Caki2 (cell line): ENCODE data around the gene ADRM1. TPM values are rescaled to one million over a fixed set of nuclear protein-coding genes. Genes with fewer than 3 reads are reported as not detected.

ENCODE experiments used
- DNase-seq: peaks from one replicate; pipeline ENCODE4 v3.0.0-alpha.2; 2015; ENCODE audit warnings: low read depth
- in situ Hi-C: cut with HindIII; loops from 2 replicates; pipeline ENCODE4 v1.10.0; 2016; ENCODE audit warnings: low sequenced_read_pairs, low pct_unique_long_range_greater_than_20kb, mixed read lengths
- total RNA-seq: library from RNA; depleted of rRNA; stranded (reverse); fragments of >200 nt; shearing (Covaris generic); gene quantifications from 2 replicates; pipeline ENCODE4 v1.2.3, GENCODE V29; 2014; ENCODE audit warnings: low replicate concordance

Gene ADRM1
- total RNA-seq, 1 experiment from 2014 or later: 243 TPM

DNA sequence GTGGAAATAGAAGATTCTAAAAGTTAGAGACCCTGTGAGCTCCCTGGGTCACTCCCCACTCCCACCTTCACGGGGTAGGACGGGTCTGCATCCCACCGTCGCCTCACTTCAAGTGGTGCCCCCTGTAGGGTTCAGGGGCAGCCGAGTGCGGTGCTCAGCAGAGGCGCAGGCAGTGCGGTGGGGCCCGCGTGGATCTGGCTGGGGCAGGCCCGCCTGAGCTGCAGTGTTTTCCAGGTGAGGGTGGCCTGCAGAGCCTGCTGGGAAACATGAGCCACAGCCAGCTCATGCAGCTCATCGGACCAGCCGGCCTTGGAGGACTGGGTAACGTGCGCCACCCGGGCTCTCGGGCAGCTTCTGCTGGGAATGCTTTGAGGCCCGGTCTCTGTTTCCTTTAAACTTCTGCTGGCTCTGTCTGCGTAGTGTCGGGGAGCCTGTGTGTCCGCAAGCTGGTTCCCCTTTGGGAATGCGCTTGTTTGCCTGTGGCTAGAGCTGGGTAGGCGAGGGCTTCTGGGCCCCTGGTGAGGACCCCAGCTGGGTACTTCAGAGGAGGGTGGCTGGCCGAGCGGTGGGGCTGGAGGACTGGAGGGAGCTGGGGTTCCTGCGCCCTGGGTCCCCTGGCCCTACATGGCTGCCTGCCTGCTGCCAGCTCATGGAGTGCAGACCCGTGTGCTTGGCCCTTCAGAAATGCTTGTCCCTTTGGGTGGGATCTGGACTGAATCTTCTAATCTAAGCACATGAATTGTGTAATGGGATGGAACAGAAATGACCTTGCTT is 3.8 kb downstream of the ADRM1 start:
- in situ Hi-C loops: no loop called here

GRCh38 chr20:62307226-62308101 is 4.7 kb downstream of the ADRM1 start:
- DNase-seq: no peak
- in situ Hi-C loops: no loop called here

More for the DNA sequence above, 3.8 kb downstream of the ADRM1 start:
- no peak for DNase-seq

GRCh38 chr20:62308102-62308822 is 5.5 kb downstream of the ADRM1 start:
- in situ Hi-C loops: no loop called here

GRCh38 chr20:62309198-62309944 is 6.6 kb downstream of the ADRM1 start:
- in situ Hi-C loops: no loop called here
- no peak for DNase-seq

More at GRCh38 chr20:62308102-62308822, 5.5 kb downstream of the ADRM1 start:
- no peak for DNase-seq

DNA sequence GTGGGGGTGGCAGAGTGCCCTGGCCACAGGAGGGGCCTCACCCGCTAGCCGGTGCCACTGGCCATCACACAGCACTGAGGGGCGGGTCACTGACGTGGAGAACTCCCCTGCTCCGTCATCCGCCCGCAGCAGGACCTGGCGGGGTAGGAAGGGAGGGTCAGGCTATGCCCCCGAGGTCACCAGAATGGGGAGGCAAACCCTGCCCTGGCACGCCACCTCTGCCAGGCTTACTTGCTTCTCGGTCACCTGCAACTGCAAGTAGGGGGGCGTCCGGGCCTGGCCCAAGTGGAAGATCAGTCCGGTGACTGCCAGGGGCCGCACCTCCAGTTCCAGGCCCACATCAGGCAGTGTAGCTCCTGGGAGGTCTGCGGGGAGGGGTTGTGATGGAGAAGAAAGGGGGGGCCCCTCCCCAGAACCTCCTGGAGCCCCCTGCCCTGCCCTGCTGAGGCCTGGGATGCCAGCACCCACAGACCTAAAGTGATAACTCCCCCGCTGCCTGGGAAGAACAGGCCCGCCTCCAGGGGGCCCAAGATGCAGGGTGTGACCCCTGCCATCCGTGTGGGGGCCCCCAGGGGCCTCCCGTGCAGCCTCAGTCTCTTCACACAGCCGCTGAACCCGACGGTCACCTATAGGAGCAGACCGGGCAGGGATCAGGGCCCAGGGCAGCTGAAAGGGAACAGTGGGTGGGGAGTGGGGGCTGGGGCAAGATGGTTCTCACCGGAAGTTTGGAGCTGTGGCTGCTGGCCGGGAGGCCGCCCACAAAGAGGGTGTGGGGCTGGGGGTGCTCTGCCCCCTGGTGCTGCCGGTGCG is 7.4 kb downstream of the ADRM1 start:
- in situ Hi-C loops: no loop called here
- no peak for DNase-seq

- in situ Hi-C loops: no loop called here
- DNase-seq: no peak
Observed at GRCh38 chr20:62310757-62311121, 7.9 kb downstream of the ADRM1 start.

DNA sequence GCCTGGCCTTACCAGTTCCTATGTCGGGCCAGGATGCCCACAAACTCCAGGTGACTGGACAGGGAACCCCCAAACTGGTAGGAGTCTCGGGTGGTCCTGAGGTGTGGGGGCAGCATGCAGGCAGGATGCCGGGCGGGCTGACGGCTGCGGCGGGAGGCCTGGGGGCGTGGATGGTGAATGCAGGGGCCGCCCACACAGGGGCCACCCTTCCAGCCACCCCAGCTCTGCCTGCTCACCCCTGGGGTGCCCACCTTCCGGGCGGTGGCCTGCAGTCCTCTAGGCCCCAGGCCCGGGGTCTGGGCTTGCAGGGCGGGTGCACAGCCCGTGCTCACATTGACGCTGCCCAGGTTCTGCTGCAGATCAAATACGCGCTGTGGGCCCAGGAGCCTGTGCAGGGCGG is 8.4 kb downstream of the ADRM1 start:
- in situ Hi-C loops: no loop called here
- no peak for DNase-seq

- in situ Hi-C loops: no loop called here
- no peak for DNase-seq
Observed at GRCh38 chr20:62311832-62312661, 9.2 kb downstream of the ADRM1 start.

- no peak for DNase-seq
Observed at GRCh38 chr20:62312662-62312977, 9.8 kb downstream of the ADRM1 start.

GRCh38 chr20:62313021-62313420 is 10.2 kb downstream of the ADRM1 start:
- DNase-seq: no peak
- in situ Hi-C loops: no loop called here

More at GRCh38 chr20:62312662-62312977, 9.8 kb downstream of the ADRM1 start:
- in situ Hi-C loops: no loop called here

- no peak for DNase-seq
- in situ Hi-C loops: no loop called here
Observed at GRCh38 chr20:62313460-62314338, 10.9 kb downstream of the ADRM1 start.

DNA sequence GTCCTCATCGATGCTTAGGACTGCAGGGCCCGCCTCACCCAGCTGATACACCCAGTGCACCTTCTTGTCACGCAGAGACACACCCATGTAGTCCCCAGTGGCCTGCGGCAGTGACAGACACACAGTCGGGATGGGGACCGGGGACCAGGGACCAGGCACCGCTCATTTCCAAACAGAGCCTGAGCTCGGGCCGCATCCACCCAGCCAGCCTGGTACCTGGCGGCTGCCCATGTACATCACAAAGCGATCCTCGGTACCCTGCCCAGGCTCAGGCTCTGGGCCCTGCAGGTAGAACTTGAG is 11.5 kb downstream of the ADRM1 start:
- no peak for DNase-seq
- in situ Hi-C loops: no loop called here

- in situ Hi-C loops: no loop called here
- no peak for DNase-seq
Observed at GRCh38 chr20:62314711-62315302, 12.0 kb downstream of the ADRM1 start.

- in situ Hi-C loops: no loop called here
- DNase-seq: no peak
Observed at GRCh38 chr20:62315773-62316172, 13.0 kb downstream of the ADRM1 start.

- no peak for DNase-seq
- in situ Hi-C loops: no loop called here
Observed at GRCh38 chr20:62316331-62317166, 13.8 kb downstream of the ADRM1 start.
